ENCODE results near the gene RAPGEF4. TPM values are rescaled to one million over a fixed set of nuclear protein-coding genes. Genes with fewer than 3 reads are reported as not detected.
"Not testable (repeated sequence)": the region's sequence is repeated elsewhere in the genome, so short reads cannot be mapped to it uniquely, and the experiment has no call there.

RAPGEF4 gene
- total RNA-seq, 1 donor from 2014 or later: 12.6 TPM

- intact Hi-C loops (cut with DNase I): no loop called here
- DNase-seq (ENCODE audit: low spot score): no peak
Observed at GRCh38 chr2:172724724-172725123, 10.9 kb upstream of the RAPGEF4 start.

- no peak for DNase-seq (ENCODE audit: low spot score)
- intact Hi-C loops (cut with DNase I): no loop called here
Observed at GRCh38 chr2:172725284-172725683, 10.4 kb upstream of the RAPGEF4 start.

GRCh38 chr2:172725746-172726145 is 9.9 kb upstream of the RAPGEF4 start:
- no peak for DNase-seq (ENCODE audit: low spot score)
- intact Hi-C loops (cut with DNase I): no loop called here

- intact Hi-C loops (cut with DNase I): no loop called here
- no peak for DNase-seq (ENCODE audit: low spot score)
Observed at GRCh38 chr2:172726172-172726735, 9.4 kb upstream of the RAPGEF4 start.

GRCh38 chr2:172730411-172730810 is 5.2 kb upstream of the RAPGEF4 start:
- intact Hi-C loops (cut with DNase I): no loop called here
- DNase-seq (ENCODE audit: low spot score): no peak

- DNase-seq (ENCODE audit: low spot score): no peak
- intact Hi-C loops (cut with DNase I): no loop called here
Observed at GRCh38 chr2:172734711-172735581, 699 bp upstream of the RAPGEF4 start.

GRCh38 chr2:172736424-172737174 is 954 bp downstream of the RAPGEF4 start:
- intact Hi-C loops (cut with DNase I): no loop called here
- no peak for DNase-seq (ENCODE audit: low spot score)

GRCh38 chr2:172739661-172740266 is 4.1 kb downstream of the RAPGEF4 start:
- intact Hi-C loops (cut with DNase I): no loop called here
- no peak for DNase-seq (ENCODE audit: low spot score)

- no peak for DNase-seq (ENCODE audit: low spot score)
- intact Hi-C loops (cut with DNase I): no loop called here
Observed at GRCh38 chr2:172740856-172741255, 5.2 kb downstream of the RAPGEF4 start.

- no peak for DNase-seq (ENCODE audit: low spot score)
- intact Hi-C loops (cut with DNase I): no loop called here
Observed at GRCh38 chr2:172742931-172743540, 7.4 kb downstream of the RAPGEF4 start.

GRCh38 chr2:172743898-172744297 is 8.3 kb downstream of the RAPGEF4 start:
- intact Hi-C loops (cut with DNase I): no loop called here
- DNase-seq (ENCODE audit: low spot score): no peak

GRCh38 chr2:172745636-172746035 is 10.0 kb downstream of the RAPGEF4 start:
- DNase-seq (ENCODE audit: low spot score): no peak
- intact Hi-C loops (cut with DNase I): no loop called here

- DNase-seq (ENCODE audit: low spot score); intact Hi-C loops (cut with DNase I): not testable (repeated sequence)
Observed at GRCh38 chr2:172748543-172748942, 12.9 kb downstream of the RAPGEF4 start.

- no peak for DNase-seq (ENCODE audit: low spot score)
- intact Hi-C loops (cut with DNase I): no loop called here
Observed at GRCh38 chr2:172749388-172749787, 13.7 kb downstream of the RAPGEF4 start.

- intact Hi-C loops (cut with DNase I): no loop called here
- no peak for DNase-seq (ENCODE audit: low spot score)
Observed at GRCh38 chr2:172751564-172751963, 15.9 kb downstream of the RAPGEF4 start.

- DNase-seq (ENCODE audit: low spot score): no peak
- intact Hi-C loops (cut with DNase I): no loop called here
Observed at GRCh38 chr2:172753610-172754009, 18.0 kb downstream of the RAPGEF4 start.

GRCh38 chr2:172759441-172759840 is 23.8 kb downstream of the RAPGEF4 start:
- intact Hi-C loops (cut with DNase I): no loop called here
- no peak for DNase-seq (ENCODE audit: low spot score)

- intact Hi-C loops (cut with DNase I): no loop called here
Observed at GRCh38 chr2:172761306-172761705, 25.7 kb downstream of the RAPGEF4 start.

GRCh38 chr2:172762574-172762973 is 26.9 kb downstream of the RAPGEF4 start:
- intact Hi-C loops (cut with DNase I): no loop called here
- no peak for DNase-seq (ENCODE audit: low spot score)

More at GRCh38 chr2:172761306-172761705, 25.7 kb downstream of the RAPGEF4 start:
- no peak for DNase-seq (ENCODE audit: low spot score)

- DNase-seq (ENCODE audit: low spot score): no peak
- intact Hi-C loops (cut with DNase I): no loop called here
Observed at GRCh38 chr2:172763079-172763478, 27.4 kb downstream of the RAPGEF4 start.
